Naive B cell (primary cell): ENCODE measurements around the gene MRPL37. TPM values are rescaled to one million over a fixed set of nuclear protein-coding genes. Genes with fewer than 3 reads are reported as not detected.

Experiments
- ATAC-seq, 2 donors: fragments of 150-1000 bp; cut with Tn5 transposase; 2 replicates each; pipeline ENCODE4 v1.10.0; 2021; ENCODE audit warnings: low read depth in 2 of 2, mild to moderate bottlenecking in 2 of 2, moderate library complexity in 2 of 2
- DNase-seq: peaks from one replicate; pipeline ENCODE4 v3.0.0; 2022
- H3K27ac Mint-ChIP-seq, 6 donors: one replicate each; pipeline ENCODE4 v1.8.0; 2020 to 2022; ENCODE audit warnings: mild to moderate bottlenecking in 6 of 6, mixed read lengths in 6 of 6, moderate library complexity in 5 of 6, inconsistent platforms in 2 of 6
- H3K27me3 Mint-ChIP-seq, 3 donors: one replicate each; pipeline ENCODE4 v1.8.0; 2021 to 2022; ENCODE audit warnings: mixed read lengths in 3 of 3, mild to moderate bottlenecking in 1 of 3
- H3K36me3 Mint-ChIP-seq, 2 donors: one replicate each; pipeline ENCODE4 v1.8.0; 2020 to 2022; ENCODE audit warnings: mixed read lengths in 2 of 2, inconsistent platforms in 1 of 2, mild to moderate bottlenecking in 1 of 2
- H3K4me1 Mint-ChIP-seq, 3 donors: one replicate each; pipeline ENCODE4 v1.8.0; 2020 to 2022; ENCODE audit warnings: mixed read lengths in 3 of 3, inconsistent platforms in 1 of 3, mild to moderate bottlenecking in 1 of 3, moderate library complexity in 1 of 3
- H3K4me3 Mint-ChIP-seq, 8 donors: one replicate each; pipeline ENCODE4 v1.8.0; 2020 to 2022; ENCODE audit warnings: mild to moderate bottlenecking in 8 of 8, mixed read lengths in 8 of 8, moderate library complexity in 8 of 8, inconsistent platforms in 2 of 8
- H3K9me3 Mint-ChIP-seq, 7 donors: one replicate each; pipeline ENCODE4 v1.8.0; 2020 to 2022; ENCODE audit warnings: mixed read lengths in 7 of 7, mild to moderate bottlenecking in 5 of 7, inconsistent platforms in 2 of 7, moderate library complexity in 1 of 7
- polyA plus RNA-seq, 6 donors: library from polyadenylated mRNA; unstranded; fragments of 300-500 nt; fragmentation: Illumina TruSeq; gene quantifications; one replicate each; pipeline ENCODE4 v1.2.3, GENCODE V29; 2021; ENCODE audit warnings: low read depth in 6 of 6

MRPL37 gene
- 100 to 1,000 TPM in 1 of 6 donors, 10 to 100 TPM in 5; 49.1 to 102 (median 58.8) TPM for polyA plus RNA-seq

DNA sequence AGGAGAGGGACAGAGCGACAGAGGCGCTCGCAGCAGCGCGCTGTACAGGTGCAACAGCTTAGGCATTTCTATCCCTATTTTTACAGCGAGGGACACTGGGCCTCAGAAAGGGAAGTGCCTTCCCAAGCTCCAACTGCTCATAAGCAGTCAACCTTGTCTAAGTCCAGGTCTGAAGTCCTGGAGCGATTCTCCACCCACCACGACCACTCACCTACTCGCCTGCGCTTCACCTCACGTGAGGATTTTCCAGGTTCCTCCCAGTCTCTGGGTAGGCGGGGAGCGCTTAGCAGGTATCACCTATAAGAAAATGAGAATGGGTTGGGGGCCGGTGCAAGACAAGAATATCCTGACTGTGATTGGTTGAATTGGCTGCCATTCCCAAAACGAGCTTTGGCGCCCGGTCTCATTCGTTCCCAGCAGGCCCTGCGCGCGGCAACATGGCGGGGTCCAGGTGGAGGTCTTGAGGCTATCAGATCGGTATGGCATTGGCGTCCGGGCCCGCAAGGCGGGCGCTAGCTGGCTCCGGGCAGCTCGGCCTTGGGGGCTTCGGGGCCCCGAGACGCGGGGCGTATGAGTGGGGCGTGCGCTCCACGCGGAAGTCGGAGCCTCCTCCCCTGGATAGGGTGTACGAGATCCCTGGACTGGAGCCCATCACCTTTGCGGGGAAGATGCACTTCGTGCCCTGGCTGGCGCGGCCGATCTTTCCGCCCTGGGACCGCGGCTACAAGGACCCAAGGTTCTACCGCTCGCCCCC lies at the start of gene MRPL37, which contains the start of gene CYB5RL:
TSS of gene MRPL37 (plus strand) at position 403 of the 754 bp plus-strand sequence. CDS start at position 480, 77 bp downstream.
TSS of gene CYB5RL (minus strand) at position 266 of the 754 bp plus-strand sequence. CDS start 4,414 bp downstream, outside the sequence.
- Mint-ChIP-seq H3K4me1 (peaks cover 30 to 36% (median 35%) of the 10 kb centered on the region in 3 donors), H3K36me3 (peaks cover 0 to 4% of the 10 kb centered on the region in 2 donors), H3K4me3 (peak within 1 kb of the TSS; percentile 90 to 98 (median 96)), H3K9me3 (no peaks in the 10 kb centered on the region), H3K27me3 (no peaks in the 10 kb centered on the region), H3K27ac (peak within 1 kb of the TSS; percentile 84 to 96 (median 90))
- ATAC-seq (peak; percentile 97 to 98), DNase-seq (peak; percentile 90)

GRCh38 chr1:54151013-54151412 lies 49.0 kb upstream of the MRPL37 start:
- Mint-ChIP-seq H3K27ac (no peak overlapping the region), H3K27me3 (no peaks in the 10 kb centered on the region), H3K4me1 (no peaks in the 10 kb centered on the region), H3K36me3 (no peaks in the 10 kb centered on the region), H3K4me3 (no peak overlapping the region), H3K9me3 (no peaks in the 10 kb centered on the region)
- no peak for DNase-seq
- no peak for ATAC-seq

DNA sequence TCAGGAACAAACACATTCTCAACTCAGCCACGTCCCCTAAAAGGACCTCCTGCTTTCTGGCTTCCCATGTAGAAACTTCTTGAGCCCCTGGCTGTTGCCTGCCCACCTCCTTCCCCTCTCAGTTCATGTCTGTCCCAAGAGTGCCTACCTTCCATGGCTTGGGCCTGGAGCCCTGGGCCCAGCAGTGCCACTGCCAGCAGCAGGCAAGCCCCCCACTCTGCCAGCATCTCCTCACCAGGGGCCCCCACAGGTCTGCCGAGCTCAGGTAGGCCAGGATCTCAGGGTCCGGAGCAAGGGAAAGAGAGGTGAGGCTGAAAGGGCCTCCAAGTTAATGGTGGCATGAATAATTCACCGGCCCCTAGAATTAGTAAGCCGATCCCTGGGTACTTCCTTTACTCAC lies 47.3 kb upstream of the MRPL37 start, which contains the start of gene CDCP2:
TSS of gene CDCP2 (minus strand) at position 305 of the 400 bp plus-strand sequence. CDS start at position 227, 78 bp downstream.
- H3K27ac Mint-ChIP-seq = peak within 1 kb of the TSS in 2 of 6 donors; percentile 37 to 61
- DNase-seq (no peak), ATAC-seq (no peak)
- no peaks in the 10 kb centered on the region for H3K9me3 Mint-ChIP-seq
- H3K4me1 Mint-ChIP-seq = no peaks in the 10 kb centered on the region
- no peak within 1 kb of the TSS for H3K4me3 Mint-ChIP-seq
- H3K27me3 Mint-ChIP-seq = no peaks in the 10 kb centered on the region
- H3K36me3 Mint-ChIP-seq = no peaks in the 10 kb centered on the region

GRCh38 chr1:54153535-54154439 lies 46.2 kb upstream of the MRPL37 start:
- Mint-ChIP-seq H3K4me1 (no peaks in the 10 kb centered on the region), H3K36me3 (no peaks in the 10 kb centered on the region), H3K4me3 (no peak overlapping the region), H3K27me3 (no peaks in the 10 kb centered on the region), H3K9me3 (no peaks in the 10 kb centered on the region), H3K27ac (peak overlapping the region in 1 of 6 donors; percentile 61)
- ATAC-seq (no peak), DNase-seq (no peak)

DNA sequence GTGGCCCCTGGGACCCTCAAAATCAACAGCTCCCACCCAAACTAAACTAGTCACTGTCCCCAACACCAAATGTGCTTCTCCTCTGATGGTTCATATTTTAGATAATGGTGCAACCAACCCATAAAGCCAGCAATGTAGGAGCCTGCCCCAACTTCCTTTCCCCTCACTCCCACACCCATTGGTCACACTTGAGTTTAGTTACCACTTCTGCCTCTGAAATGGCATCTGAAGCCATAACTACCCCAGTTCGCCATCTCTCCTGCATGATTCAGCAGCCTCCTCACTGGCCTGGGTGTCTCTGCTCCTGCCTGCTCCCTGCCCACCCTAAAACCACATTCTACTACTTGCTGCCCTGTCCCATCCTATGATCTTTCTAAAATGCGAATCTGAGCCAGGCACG lies 43.8 kb upstream of the MRPL37 start:
- ATAC-seq = no peak

GRCh38 chr1:54156986-54157385 lies 43.0 kb upstream of the MRPL37 start:
- no peak for DNase-seq
- Mint-ChIP-seq H3K4me1 (no peaks in the 10 kb centered on the region), H3K27me3 (no peaks in the 10 kb centered on the region), H3K27ac (peak overlapping the region in 1 of 6 donors; percentile 32), H3K4me3 (no peak overlapping the region), H3K36me3 (no peaks in the 10 kb centered on the region), H3K9me3 (no peaks in the 10 kb centered on the region)
- no peak for ATAC-seq

More for the DNA sequence above, 43.8 kb upstream of the MRPL37 start:
- no peak overlapping the region for H3K27ac Mint-ChIP-seq
- H3K9me3 Mint-ChIP-seq = no peaks in the 10 kb centered on the region
- H3K4me1 Mint-ChIP-seq = no peaks in the 10 kb centered on the region
- no peak for DNase-seq
- H3K27me3 Mint-ChIP-seq = no peaks in the 10 kb centered on the region
- H3K36me3 Mint-ChIP-seq = no peaks in the 10 kb centered on the region
- no peak overlapping the region for H3K4me3 Mint-ChIP-seq

GRCh38 chr1:54157401-54157800 lies 42.6 kb upstream of the MRPL37 start:
- H3K9me3 Mint-ChIP-seq = no peaks in the 10 kb centered on the region
- no peaks in the 10 kb centered on the region for H3K27me3 Mint-ChIP-seq
- H3K27ac Mint-ChIP-seq = no peak overlapping the region
- H3K4me3 Mint-ChIP-seq = no peak overlapping the region
- no peaks in the 10 kb centered on the region for H3K4me1 Mint-ChIP-seq
- DNase-seq = no peak
- no peaks in the 10 kb centered on the region for H3K36me3 Mint-ChIP-seq
- no peak for ATAC-seq

DNA sequence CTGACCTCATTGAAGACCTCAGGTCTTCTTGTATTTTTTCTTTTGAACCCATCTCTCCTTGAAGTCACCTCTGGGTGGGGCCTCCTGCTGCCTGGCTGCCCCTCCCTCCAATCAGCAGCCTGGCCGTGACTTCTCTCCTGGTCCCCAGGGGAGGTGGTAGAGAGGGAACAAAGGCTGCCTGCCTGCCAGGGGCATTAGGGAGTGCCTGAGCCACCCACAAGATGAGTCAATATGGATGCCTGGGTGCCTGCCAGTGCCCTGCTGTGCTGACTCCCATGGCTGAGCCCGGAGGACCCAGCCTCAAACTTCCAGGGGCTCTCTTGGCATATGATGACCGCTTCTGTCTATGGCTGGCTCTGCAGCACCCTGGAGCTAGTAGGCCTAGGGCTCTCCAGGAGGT lies 41.9 kb upstream of the MRPL37 start:
- H3K36me3 Mint-ChIP-seq = no peaks in the 10 kb centered on the region
- no peak overlapping the region for H3K27ac Mint-ChIP-seq
- H3K4me3 Mint-ChIP-seq = no peak overlapping the region
- ATAC-seq (no peak), DNase-seq (no peak)
- H3K9me3 Mint-ChIP-seq = no peaks in the 10 kb centered on the region
- H3K27me3 Mint-ChIP-seq = no peaks in the 10 kb centered on the region
- no peaks in the 10 kb centered on the region for H3K4me1 Mint-ChIP-seq

- ATAC-seq (no peak), DNase-seq (no peak)
- H3K9me3 Mint-ChIP-seq = no peaks in the 10 kb centered on the region
- H3K36me3 Mint-ChIP-seq = no peaks in the 10 kb centered on the region
- no peak overlapping the region for H3K27ac Mint-ChIP-seq
- H3K27me3 Mint-ChIP-seq = no peaks in the 10 kb centered on the region
- H3K4me3 Mint-ChIP-seq = no peak overlapping the region
- no peaks in the 10 kb centered on the region for H3K4me1 Mint-ChIP-seq
These were observed 40.1 kb upstream of the MRPL37 start for GRCh38 chr1:54159733-54160316.

DNA sequence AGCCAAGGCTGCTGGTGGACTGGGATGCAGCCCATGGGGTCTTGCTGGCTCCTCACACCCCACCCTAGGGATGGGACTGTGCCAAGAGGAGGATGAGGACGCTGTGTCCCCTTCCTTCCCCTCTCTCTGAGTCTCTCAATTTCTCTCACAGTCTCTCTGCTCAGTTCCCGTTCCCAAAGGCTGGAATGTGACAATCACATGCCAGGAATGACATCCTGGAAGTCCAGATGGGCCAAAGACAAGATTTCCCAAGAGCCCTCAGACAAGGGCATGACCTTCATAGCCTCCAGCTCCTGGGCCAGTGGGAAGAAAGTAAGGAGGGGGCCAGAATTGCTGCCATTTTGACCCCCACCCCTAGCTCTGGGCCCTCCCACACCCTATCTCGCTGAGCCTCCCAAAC lies 39.6 kb upstream of the MRPL37 start:
- Mint-ChIP-seq H3K27me3 (no peaks in the 10 kb centered on the region), H3K4me3 (no peak overlapping the region), H3K4me1 (no peaks in the 10 kb centered on the region), H3K9me3 (no peaks in the 10 kb centered on the region), H3K36me3 (no peaks in the 10 kb centered on the region), H3K27ac (no peak overlapping the region)
- DNase-seq (no peak), ATAC-seq (no peak)

- Mint-ChIP-seq H3K27ac (no peak overlapping the region), H3K4me3 (no peak overlapping the region), H3K27me3 (no peaks in the 10 kb centered on the region), H3K4me1 (no peaks in the 10 kb centered on the region), H3K36me3 (no peaks in the 10 kb centered on the region), H3K9me3 (no peaks in the 10 kb centered on the region)
- ATAC-seq (no peak), DNase-seq (no peak)
These were observed 38.3 kb upstream of the MRPL37 start for GRCh38 chr1:54161495-54162168.

- H3K27me3 Mint-ChIP-seq = no peaks in the 10 kb centered on the region
- no peaks in the 10 kb centered on the region for H3K4me1 Mint-ChIP-seq
- no peaks in the 10 kb centered on the region for H3K9me3 Mint-ChIP-seq
- H3K36me3 Mint-ChIP-seq = no peaks in the 10 kb centered on the region
- DNase-seq (no peak), ATAC-seq (no peak)
- H3K27ac Mint-ChIP-seq = no peak overlapping the region
- no peak overlapping the region for H3K4me3 Mint-ChIP-seq
These were observed 36.9 kb upstream of the MRPL37 start for GRCh38 chr1:54163051-54163450.

- no peaks in the 10 kb centered on the region for H3K4me1 Mint-ChIP-seq
- DNase-seq (no peak), ATAC-seq (no peak)
- H3K4me3 Mint-ChIP-seq = no peak overlapping the region
- H3K27ac Mint-ChIP-seq = no peak overlapping the region
- no peaks in the 10 kb centered on the region for H3K9me3 Mint-ChIP-seq
- no peaks in the 10 kb centered on the region for H3K27me3 Mint-ChIP-seq
- no peaks in the 10 kb centered on the region for H3K36me3 Mint-ChIP-seq
These were observed 36.4 kb upstream of the MRPL37 start for GRCh38 chr1:54163573-54163972.
